ENCODE data around the gene KRTAP24-1.

The KRTAP24-1 gene

GRCh38 chr21:30234050-30234449 lies 48.7 kb downstream of the KRTAP24-1 start:
- DNase-seq (ENCODE audit: low spot score), result no peak

- no peak for DNase-seq (ENCODE audit: low spot score)
Observed at GRCh38 chr21:30233228-30234020, 49.3 kb downstream of the KRTAP24-1 start.

- DNase-seq (ENCODE audit: low spot score), result no peak
Observed at GRCh38 chr21:30232011-30232410, 50.7 kb downstream of the KRTAP24-1 start.

Measured in LoVo (cell line).